NCI-H1092 treated with DMSO at 0.1 percent for 48 hours (cell line): ENCODE data around the gene SLC34A1.
"Not testable (repeated sequence)": the region's sequence is repeated elsewhere in the genome, so short reads cannot be mapped to it uniquely, and the experiment has no call there.

Source experiments
- DNase-seq: peaks from one replicate; lab custom pipeline; 2025; lab: John Stamatoyannopoulos, UW

SLC34A1 gene

DNA sequence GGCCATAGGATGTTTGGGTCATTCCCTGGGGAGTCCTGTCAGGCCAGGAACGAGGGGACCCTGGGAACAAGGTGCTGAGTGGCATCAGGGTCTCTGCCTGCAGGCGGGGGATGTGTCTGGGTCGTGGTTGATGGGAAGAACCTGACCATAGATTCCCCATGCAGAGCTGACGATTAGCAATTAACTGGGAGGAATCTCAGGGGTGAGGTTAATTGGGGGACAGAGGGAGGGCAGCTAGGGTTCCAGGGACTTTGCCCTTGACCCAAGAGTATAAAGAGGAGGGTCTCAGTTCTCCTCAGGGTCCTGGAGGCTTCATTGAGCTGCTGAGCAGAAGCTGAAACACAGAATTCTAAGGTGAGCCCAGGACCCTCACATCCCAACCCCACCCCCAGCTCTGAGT is at the start of gene SLC34A1:
Gene SLC34A1, plus strand, starts transcription at position 301 of the 400 bp plus-strand sequence. CDS start 1,308 bp downstream, outside the sequence.
- DNase-seq = no peak

GRCh38 chr5:177334781-177335700 is 49.2 kb upstream of the SLC34A1 start:
- DNase-seq = no peak

DNA sequence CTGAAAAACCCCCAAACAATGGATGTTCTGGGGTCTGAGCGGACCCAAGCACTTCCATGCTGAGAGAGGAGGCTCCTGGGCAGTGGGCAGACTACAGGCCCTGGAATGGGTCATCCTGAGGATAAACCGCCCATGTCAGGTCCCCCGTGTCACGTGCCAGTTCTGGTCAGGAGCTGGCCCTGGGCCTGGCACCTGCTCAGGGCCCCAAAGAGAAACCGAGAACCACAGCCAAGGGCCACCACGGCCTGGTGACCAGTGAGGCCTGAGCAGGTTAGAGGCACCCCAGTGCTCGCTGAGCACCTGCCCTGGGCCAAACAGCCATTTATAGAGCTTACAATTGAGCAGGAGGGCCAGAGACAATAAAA is 48.6 kb upstream of the SLC34A1 start:
- no peak for DNase-seq

GRCh38 chr5:177336112-177336511 is 48.1 kb upstream of the SLC34A1 start:
- DNase-seq = no peak

DNA sequence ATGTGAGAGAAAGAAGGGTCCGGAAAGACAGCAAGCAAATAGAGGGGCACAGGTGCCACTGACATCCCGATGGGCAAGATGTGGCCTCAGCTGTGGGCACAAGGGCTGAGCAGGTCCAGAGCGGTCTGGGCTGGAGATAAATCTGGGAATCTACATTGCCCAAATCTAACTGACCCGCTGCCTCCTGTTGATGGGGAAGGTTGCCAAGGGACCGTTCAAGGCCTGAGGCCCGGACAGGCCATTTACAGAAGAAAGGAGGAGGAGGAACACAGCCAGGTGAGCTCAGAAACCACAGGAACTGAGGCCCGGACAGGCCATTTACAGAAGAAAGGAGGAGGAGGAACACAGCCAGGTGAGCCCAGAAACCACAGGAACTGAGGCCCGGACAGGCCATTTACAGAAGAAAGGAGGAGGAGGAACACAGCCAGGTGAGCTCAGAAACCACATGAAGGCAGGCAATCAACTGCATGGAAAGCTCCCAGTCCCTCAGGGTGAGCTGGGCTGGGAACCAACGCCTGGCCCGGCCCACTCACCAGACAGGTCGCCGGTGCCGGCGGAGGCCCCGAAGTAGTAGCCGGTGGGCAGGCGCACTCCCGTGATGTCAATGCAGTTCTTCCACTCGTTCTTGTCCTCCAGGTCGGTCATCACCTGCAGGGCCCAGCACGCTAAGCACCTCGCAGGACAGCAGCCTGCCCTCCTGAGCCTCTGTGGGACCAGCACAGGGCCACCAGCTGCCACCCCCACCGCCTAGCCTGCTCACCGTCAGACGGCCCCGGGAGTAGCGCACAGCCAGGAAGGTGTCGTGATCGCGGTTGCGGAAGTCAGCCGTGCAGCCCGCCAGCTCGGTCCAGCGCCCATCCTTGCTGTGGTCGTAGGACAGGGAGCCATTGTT is 47.4 kb upstream of the SLC34A1 start:
- no peak for DNase-seq

DNA sequence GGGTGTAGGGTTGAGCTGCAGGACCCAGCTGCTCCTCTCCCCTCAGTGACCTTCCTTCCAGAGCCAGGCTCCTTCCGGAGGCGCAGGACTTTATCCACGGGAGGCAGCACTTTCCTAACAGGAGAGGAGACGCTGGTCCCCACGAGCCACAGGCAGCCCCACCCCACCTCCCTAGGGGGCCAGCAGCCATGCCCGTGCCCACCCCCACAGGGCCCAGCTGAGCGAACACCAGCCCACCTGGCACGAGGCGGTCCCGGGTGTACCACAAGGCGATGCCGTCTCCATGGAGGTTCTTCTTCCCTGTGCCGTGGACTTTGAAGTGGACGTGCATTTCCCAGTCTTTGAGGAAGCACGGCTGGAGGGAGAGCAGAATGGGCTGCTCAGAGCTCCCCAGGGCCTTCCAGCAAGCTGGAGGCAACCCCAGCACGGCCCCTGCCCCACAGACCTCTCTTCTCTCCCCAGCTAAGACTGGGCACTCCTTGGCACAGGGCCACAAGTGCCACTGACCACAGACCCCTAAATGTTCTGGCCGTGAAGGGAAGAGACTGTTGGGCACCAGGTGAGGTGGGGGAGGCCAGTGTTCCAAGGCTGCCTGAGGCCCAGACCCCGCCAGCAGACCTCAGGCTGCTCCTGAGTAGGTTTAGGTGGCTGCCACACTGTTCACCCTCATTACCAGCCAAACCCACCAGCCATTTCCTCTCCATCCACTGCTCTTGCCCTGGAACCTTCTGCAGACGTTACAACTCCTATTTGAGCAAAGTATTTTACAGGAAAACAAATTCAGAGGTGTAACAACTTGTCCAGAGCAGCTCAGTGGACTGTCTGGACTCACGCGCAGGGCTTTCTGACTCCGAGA is 45.8 kb upstream of the SLC34A1 start:
- no peak for DNase-seq

- DNase-seq = no peak
These were observed 45.1 kb upstream of the SLC34A1 start for GRCh38 chr5:177339107-177339638.

DNA sequence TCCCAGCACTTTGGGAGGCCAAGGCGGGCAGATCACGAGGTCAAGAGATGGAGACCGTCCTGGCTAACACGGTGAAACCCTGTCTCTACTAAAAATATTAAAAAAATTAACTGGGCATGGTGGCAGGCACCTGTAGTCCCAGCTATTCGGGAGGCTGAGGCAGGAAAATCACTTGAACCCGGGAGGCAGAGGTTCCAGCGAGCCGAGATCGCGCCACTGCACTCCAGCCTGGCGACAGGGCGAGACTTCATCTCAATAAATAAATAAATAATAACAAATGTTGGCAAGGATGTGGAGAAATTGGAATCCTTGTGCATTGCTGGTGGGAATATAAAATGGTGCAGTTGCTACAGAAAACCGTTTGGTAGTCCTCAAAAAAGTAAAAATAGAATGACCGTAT is 41.2 kb upstream of the SLC34A1 start:
- DNase-seq = not testable (repeated sequence)

GRCh38 chr5:177343777-177344176 is 40.5 kb upstream of the SLC34A1 start:
- DNase-seq = no peak

DNA sequence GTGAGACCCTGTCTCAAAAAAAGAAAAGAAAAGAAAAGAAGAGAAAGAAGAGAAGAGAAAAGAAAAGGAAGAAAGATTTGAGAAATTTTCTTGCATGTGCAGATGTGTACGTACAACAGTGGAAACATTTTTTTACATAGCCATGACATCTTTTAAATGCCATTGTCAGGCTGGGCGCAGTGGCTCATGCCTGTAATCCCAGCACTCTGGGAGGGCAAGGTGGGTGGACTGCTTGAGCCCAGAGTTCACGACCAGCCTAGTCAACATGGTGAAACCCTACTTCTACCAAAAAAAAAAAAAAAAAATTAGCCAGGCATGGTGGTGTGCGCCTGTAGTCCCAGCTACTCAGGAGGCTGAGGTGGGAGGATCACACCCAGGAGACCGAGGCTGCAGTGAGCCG is 39.3 kb upstream of the SLC34A1 start:
- DNase-seq = no peak

DNA sequence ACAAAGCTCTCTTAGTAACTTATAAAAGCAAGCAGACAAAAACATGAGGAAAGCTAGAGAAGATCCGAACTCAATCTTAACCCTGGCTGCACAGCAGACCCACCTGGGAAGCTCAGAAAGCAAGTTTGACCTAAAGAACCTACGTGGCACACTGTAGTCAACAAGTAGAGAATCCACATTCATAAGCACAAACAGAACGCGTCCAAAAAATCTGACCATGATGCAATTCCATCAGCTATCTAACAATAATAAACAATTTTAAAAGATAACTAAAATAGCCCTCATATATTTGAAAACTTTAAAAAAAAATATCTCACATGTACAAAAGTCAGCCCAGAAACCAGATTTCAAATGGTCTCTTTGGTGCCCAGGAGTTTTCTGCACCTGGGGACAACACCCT is 37.4 kb upstream of the SLC34A1 start:
- DNase-seq = no peak

GRCh38 chr5:177347699-177348098 is 36.5 kb upstream of the SLC34A1 start:
- DNase-seq = no peak

DNA sequence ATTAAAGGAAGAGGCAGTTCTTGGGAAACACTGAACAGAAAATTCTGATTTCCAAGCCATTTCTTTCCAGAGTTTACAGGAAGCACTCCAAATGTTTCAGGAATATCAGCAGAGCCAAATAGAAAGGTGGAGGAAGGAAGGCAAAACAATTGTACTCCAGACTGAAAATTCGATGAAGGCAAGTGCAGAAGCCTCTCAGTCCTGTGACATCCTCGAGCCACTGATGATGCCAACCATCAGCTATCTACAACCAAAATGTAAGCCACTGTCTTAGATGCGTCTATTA is 34.9 kb upstream of the SLC34A1 start:
- DNase-seq = no peak

DNA sequence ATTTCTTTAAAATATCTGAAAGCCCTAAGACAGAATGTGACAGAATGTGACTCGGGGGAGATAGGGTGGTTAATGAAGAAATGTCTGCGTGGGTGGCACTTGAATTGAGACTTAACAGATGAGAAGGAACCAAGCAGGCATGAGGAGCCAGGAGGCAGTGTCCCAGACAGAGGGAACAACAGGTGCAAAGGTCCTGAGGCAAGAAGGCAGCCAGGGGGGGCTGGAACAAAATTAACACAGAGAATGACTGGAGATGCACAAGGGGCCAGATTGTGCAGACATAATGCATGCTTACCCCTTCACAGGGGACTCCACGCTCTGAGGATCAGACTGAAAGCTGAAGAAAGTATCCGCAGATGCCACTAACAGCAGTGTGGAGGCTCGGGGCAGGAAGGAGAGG is 34.5 kb upstream of the SLC34A1 start:
- no peak for DNase-seq

DNA sequence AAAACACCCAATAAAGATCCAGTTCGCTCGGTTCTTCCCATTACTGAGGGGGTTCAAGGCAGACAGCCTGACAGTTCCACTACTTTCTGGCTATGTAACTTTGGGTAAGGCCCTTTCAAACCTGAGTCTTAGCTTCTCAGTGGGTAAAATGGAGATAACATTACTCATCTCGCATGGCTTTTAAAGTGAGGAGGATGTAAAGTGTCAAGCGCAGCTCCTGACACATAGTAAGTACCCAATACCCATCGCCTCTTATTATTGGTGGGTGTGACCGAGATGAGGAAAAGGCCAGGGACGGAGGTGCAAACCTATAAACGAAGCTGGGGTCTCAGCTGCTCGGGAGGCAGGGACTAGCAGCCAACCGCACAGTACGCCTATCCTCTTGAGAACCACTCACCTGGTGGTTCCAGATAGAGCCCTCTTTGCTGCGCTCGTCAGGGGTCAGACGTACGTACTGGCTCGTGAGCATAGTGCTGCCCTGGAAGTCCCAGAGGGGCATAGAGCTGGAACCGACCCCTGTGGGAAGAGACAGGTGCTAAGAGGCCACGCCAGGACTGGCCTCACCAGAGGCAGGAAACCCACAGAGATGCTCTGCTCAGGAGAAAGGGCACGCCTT is 33.4 kb upstream of the SLC34A1 start:
- DNase-seq = no peak

GRCh38 chr5:177351392-177352329 is 32.6 kb upstream of the SLC34A1 start, which contains the start of gene LMAN2:
Gene LMAN2 (minus strand): TSS chr5:177351668. CDS start chr5:177351647, 21 bp downstream.
- DNase-seq = peak; percentile 86

DNA sequence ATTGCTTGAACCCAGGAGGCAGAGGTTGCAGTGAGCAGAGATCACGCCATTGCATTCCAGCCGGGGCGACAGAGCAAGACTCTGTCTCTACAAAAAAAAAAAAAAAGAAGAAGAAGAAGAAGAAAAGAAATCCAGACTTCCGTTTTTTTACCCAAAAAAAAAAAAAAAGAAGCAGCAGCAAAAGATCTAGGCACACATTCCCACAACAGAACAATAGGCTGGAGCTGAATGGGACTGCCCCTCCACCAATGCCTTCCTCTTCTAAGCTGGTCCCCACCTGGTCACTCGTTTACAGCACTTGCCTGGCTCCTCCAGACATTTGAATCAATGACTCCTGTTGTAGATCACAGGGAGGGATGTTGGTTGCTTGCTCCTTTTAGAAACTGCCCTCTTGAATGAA is 31.1 kb upstream of the SLC34A1 start:
- DNase-seq = no peak

DNA sequence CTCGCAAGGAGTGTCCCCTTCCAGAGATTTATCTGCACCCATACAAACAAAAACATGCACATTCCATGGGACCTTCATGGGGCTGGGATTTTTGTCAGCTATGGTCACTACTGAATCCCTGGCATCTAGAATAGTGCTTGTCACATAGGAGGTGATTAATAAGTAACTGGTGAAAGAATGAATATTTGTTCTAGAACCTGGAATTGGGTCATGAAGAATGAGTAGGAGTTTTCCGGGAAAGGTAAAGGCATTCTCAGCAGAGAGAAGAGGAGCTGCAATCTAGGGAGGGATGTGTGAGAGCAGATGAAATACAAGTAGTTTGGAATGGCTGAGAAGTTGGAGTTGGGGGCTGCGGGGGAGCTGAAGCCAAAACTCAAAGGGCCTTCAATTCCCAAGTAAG is 30.0 kb upstream of the SLC34A1 start:
- no peak for DNase-seq

DNA sequence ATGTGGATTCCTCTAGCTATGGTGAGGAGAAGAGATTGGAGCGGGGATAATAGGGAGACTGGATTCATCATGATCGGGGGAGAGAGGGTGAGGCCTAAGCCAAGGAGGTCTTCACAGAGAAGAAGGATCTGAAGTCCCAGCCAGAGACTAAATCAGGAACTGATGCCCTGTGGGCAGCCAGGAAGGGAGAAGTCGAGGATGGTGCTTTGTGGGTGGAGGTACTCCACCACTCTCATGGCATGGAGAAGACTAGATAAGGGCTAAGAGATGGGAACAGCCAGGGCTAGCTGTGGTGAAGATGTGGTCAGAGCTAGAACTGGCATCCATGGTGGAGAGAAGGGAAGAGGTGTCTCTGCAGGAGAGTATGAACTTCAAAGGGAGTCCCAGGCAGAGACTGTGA is 29.5 kb upstream of the SLC34A1 start:
- no peak for DNase-seq

GRCh38 chr5:177355162-177355867 is 28.9 kb upstream of the SLC34A1 start:
- DNase-seq = no peak
